ENCODE results near the gene TMEM120A. TPM values are rescaled to one million over a fixed set of nuclear protein-coding genes. Genes with fewer than 3 reads are reported as not detected.

Gene TMEM120A
- total RNA-seq, 1 experiment from 2014 or later: 19.3 TPM

DNA sequence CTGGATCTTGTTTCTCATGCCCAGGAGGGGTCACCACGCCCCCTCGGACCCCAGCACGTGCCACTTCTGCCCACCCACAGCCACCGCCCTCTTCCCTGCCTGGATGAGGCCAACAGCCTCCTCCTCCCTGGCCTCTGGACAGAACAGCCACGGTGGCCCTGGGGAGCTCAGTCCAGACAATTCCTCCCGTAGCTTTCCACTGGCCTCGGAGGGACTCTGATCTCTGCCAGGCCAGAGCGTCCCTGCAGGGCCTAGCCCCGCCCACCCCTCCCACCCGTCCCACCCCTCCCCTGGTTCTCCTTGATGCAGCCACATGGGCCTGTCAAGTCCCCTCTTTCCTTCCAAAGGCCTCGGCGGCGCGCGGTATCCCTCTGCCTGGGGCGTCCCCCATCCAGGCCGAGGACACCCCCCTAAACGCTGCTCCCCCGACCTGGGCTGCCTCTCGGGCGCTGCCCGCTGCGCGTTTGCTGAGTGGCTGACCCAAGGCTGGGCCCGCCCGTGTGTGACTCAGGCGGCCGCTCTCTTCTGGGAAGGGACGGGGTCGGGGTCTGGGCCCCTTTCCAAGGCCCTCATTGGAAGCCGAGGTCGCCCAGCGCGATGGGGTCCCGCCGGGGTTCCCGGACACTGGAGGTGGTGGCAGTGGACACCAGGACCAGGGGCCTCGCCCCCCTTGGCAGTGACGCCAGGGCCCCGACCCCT, 557 bp downstream of the TMEM120A start:
- TF ChIP-seq CTCF (IDR thresholded peaks at IDR 0.05; ENCODE audit: unreplicated experiment): no peak
- Mint-ChIP-seq H3K36me3 (ENCODE audit: insufficient read depth, unreplicated experiment) (peaks cover 62% of the 10 kb centered on the region), H3K27me3 (ENCODE audit: unreplicated experiment) (no peaks in the 10 kb centered on the region), H3K4me3 (ENCODE audit: low read depth, unreplicated experiment) (peak overlapping the region; percentile 74), H3K9me3 (ENCODE audit: low read depth, unreplicated experiment) (no peaks in the 10 kb centered on the region), H3K4me1 (ENCODE audit: low read depth, unreplicated experiment) (no peaks in the 10 kb centered on the region), H3K27ac (ENCODE audit: unreplicated experiment) (no peak overlapping the region)
- intact Hi-C loops (cut with micrococcal nuclease; ENCODE audit: unreplicated experiment): no loop called here
- peak; percentile 32 for DNase-seq
- CTCF ChIA-PET: interaction anchor here (0.6 to 1.1 kb wide), 3 partner anchors 78 to 288 kb away, joined by 3 read pairs; no protein-coding TSS in a partner anchor
- no TSS peak for BruUV-seq (replicated peaks)

GRCh38 chr7:75992083-75992755, 2.2 kb downstream of the TMEM120A start:
- Mint-ChIP-seq H3K27me3 (ENCODE audit: unreplicated experiment) (no peaks in the 10 kb centered on the region), H3K36me3 (ENCODE audit: insufficient read depth, unreplicated experiment) (peaks cover 61% of the 10 kb centered on the region), H3K4me1 (ENCODE audit: low read depth, unreplicated experiment) (no peaks in the 10 kb centered on the region), H3K9me3 (ENCODE audit: low read depth, unreplicated experiment) (no peaks in the 10 kb centered on the region), H3K27ac (ENCODE audit: unreplicated experiment) (no peak overlapping the region), H3K4me3 (ENCODE audit: low read depth, unreplicated experiment) (no peak overlapping the region)
- no peak for DNase-seq
- CTCF ChIA-PET: no interaction called here
- intact Hi-C loops (cut with micrococcal nuclease; ENCODE audit: unreplicated experiment): no loop called here
- no peak for TF ChIP-seq CTCF (IDR thresholded peaks at IDR 0.05; ENCODE audit: unreplicated experiment)
- no TSS peak for BruUV-seq (replicated peaks)

- Mint-ChIP-seq H3K27ac (ENCODE audit: unreplicated experiment) (no peak overlapping the region), H3K36me3 (ENCODE audit: insufficient read depth, unreplicated experiment) (peaks cover 54% of the 10 kb centered on the region), H3K27me3 (ENCODE audit: unreplicated experiment) (no peaks in the 10 kb centered on the region), H3K9me3 (ENCODE audit: low read depth, unreplicated experiment) (no peaks in the 10 kb centered on the region), H3K4me1 (ENCODE audit: low read depth, unreplicated experiment) (no peaks in the 10 kb centered on the region), H3K4me3 (ENCODE audit: low read depth, unreplicated experiment) (no peak overlapping the region)
- no peak for DNase-seq
- CTCF ChIA-PET: no interaction called here
- no peak for TF ChIP-seq CTCF (IDR thresholded peaks at IDR 0.05; ENCODE audit: unreplicated experiment)
- BruUV-seq (replicated peaks): no TSS peak
- intact Hi-C loops (cut with micrococcal nuclease; ENCODE audit: unreplicated experiment): no loop called here
These were observed 2.8 kb downstream of the TMEM120A start for GRCh38 chr7:75991531-75992082.

DNA sequence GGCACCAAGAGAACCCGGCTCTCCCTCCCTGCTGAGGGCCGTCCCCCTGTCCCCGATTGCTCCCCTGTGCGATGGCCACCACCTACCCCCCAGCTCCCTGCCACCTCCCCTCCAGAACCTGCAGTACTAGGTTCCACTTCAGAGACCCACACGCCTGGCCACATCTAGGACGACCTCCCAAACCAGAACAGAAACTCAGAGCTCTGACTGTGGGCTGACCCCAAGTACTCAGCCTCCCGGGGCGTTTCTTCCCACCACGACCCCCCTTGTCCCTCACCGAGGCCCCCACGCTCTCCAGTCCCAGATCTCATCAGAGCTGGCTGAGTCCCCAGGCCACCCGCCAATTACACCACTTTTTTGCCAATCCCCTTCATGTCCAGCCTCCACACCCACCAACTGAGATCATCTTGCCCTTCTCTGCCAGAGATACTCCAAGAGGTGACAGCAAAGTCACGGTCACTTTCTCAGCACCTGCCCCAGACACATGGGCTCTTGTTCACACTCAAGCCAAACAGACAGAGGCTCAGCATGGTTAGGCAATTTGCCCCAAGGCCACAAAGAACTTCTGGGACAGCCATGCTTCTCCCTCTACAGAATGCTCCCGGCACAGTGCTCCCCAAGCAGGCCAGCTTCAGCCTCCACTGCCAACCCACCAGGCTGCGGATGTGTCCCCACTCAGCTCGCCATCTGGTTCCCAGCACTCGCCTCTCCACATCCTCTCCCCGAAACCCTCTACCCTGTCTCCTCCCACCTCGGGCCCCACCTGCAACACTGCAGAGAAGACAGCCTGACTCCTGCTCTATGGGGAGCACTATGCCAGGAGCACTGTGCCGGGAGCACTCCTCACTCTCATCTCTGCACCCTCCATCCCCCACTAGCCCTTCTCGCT, 4.7 kb downstream of the TMEM120A start:
- intact Hi-C loops (cut with micrococcal nuclease; ENCODE audit: unreplicated experiment): no loop called here
- CTCF ChIA-PET: no interaction called here
- peak overlapping the region; percentile 60 for H3K27ac Mint-ChIP-seq (ENCODE audit: unreplicated experiment)

More for the DNA sequence above, 4.7 kb downstream of the TMEM120A start:
- no peaks in the 10 kb centered on the region for H3K9me3 Mint-ChIP-seq (ENCODE audit: low read depth, unreplicated experiment)
- DNase-seq: no peak
- no peak for TF ChIP-seq CTCF (IDR thresholded peaks at IDR 0.05; ENCODE audit: unreplicated experiment)
- no peaks in the 10 kb centered on the region for H3K27me3 Mint-ChIP-seq (ENCODE audit: unreplicated experiment)
- no TSS peak for BruUV-seq (replicated peaks)
- no peaks in the 10 kb centered on the region for H3K4me1 Mint-ChIP-seq (ENCODE audit: low read depth, unreplicated experiment)
- peaks cover 50% of the 10 kb centered on the region for H3K36me3 Mint-ChIP-seq (ENCODE audit: insufficient read depth, unreplicated experiment)
- H3K4me3 Mint-ChIP-seq (ENCODE audit: low read depth, unreplicated experiment): no peak overlapping the region
